Measurements from ENCODE around the gene ARIH1.
"Not testable (repeated sequence)": the region's sequence is repeated elsewhere in the genome, so short reads cannot be mapped to it uniquely, and the experiment has no call there.

DNA sequence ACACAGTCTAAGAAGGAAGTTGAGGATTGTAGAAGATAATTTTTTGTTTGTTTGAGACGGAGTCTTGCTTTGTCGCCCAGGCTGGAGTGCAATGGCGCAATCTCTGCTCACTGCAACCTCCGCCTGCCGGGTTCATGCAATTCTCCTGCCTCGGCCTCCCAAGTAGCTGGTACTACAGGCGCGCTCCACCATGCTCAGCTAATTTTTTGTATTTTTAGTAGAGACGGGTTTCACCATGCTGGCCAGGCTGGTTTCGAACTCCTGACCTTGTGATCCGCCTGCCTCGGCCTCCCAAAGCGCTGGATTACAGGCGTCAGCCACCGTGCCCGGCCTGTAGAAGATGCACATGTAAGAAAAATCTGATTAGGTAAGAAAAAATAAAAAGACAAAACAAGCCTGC lies 2.2 kb downstream of the ARIH1 start:
- TF ChIP-seq, protein P1, sequence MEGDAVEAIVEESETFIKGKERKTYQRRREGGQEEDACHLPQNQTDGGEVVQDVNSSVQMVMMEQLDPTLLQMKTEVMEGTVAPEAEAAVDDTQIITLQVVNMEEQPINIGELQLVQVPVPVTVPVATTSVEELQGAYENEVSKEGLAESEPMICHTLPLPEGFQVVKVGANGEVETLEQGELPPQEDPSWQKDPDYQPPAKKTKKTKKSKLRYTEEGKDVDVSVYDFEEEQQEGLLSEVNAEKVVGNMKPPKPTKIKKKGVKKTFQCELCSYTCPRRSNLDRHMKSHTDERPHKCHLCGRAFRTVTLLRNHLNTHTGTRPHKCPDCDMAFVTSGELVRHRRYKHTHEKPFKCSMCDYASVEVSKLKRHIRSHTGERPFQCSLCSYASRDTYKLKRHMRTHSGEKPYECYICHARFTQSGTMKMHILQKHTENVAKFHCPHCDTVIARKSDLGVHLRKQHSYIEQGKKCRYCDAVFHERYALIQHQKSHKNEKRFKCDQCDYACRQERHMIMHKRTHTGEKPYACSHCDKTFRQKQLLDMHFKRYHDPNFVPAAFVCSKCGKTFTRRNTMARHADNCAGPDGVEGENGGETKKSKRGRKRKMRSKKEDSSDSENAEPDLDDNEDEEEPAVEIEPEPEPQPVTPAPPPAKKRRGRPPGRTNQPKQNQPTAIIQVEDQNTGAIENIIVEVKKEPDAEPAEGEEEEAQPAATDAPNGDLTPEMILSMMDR (conservative IDR thresholded peaks at IDR 0.05 in 1 of 2, IDR thresholded peaks at IDR 0.05 in 1 of 2; ENCODE audit: low read depth in 1 of 2, low read length in 2 of 2), result not testable (repeated sequence)
- TF ChIP-seq EZH2 (IDR thresholded peaks at IDR 0.05; ENCODE audit: low read length, missing control alignments), result not testable (repeated sequence)
